NCI-H2081 (cell line): ENCODE measurements around the gene COL18A1.
"Not testable (repeated sequence)": the region's sequence is repeated elsewhere in the genome, so short reads cannot be mapped to it uniquely, and the experiment has no call there.

Experiments used
- DNase-seq, 2 experiments: peaks; one replicate each; lab custom pipeline; 2025; lab: John Stamatoyannopoulos, UW

The COL18A1 gene

DNA sequence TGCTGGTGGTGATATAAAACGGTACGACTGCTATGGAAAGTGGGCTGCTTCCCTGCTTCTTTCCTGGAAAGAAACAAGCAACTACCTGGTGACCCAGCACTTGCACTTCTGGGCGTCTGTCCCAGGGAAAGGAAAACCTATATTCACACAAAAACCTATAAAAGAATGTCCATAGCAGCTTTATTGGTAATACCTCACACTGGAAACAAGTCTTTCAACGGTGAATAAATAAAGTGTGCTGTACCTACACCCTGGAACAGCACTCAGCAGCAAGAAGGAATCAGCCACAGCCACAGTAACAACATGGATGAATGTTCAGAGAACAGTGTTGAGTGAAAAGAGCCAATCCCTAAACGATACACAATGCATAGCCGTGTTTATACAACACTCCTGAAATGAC, 117.4 kb downstream of the COL18A1 start:
- no peak for DNase-seq

- DNase-seq, result no peak
Measured at GRCh38 chr21:45522986-45523385, 118.0 kb downstream of the COL18A1 start.

DNA sequence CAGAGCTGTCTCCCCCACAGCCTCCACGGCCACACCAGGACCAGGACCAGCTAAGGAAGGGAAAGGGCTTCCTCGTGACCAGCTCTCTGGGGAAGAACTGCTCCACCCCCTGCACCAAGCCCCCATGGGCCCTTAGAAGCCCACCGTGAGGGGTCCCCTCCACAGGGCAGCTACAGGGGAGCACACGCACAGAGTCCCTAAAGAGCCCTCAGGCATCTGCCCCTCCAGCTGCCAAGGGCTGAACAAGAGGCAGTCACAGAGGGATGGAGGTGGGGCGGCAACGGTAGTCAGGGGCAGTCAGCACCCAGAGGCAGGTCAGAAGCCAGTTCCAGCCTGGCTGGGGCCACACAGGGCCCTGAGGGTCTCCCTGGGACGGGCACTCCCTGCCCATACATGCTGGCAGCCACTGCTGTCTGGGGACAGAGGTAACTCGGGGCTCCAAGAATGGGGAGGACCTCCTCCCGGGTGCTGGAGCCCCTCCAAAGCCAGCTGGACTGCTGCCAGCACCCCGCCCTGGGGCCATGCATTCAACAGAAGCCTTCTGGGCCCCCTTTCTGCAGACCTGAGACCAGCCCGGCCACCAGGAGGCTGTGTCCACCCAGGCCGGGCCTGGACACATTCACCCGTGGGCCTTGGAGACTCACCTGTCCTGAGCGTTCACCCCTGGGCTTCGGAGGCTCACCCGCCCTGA, 118.6 kb downstream of the COL18A1 start:
- DNase-seq, result no peak

GRCh38 chr21:45524756-45525152, 119.8 kb downstream of the COL18A1 start:
- DNase-seq, result no peak

- no peak for DNase-seq
Measured at GRCh38 chr21:45525153-45525909, 120.4 kb downstream of the COL18A1 start.

GRCh38 chr21:45525910-45526306, 120.9 kb downstream of the COL18A1 start:
- DNase-seq, result no peak

DNA sequence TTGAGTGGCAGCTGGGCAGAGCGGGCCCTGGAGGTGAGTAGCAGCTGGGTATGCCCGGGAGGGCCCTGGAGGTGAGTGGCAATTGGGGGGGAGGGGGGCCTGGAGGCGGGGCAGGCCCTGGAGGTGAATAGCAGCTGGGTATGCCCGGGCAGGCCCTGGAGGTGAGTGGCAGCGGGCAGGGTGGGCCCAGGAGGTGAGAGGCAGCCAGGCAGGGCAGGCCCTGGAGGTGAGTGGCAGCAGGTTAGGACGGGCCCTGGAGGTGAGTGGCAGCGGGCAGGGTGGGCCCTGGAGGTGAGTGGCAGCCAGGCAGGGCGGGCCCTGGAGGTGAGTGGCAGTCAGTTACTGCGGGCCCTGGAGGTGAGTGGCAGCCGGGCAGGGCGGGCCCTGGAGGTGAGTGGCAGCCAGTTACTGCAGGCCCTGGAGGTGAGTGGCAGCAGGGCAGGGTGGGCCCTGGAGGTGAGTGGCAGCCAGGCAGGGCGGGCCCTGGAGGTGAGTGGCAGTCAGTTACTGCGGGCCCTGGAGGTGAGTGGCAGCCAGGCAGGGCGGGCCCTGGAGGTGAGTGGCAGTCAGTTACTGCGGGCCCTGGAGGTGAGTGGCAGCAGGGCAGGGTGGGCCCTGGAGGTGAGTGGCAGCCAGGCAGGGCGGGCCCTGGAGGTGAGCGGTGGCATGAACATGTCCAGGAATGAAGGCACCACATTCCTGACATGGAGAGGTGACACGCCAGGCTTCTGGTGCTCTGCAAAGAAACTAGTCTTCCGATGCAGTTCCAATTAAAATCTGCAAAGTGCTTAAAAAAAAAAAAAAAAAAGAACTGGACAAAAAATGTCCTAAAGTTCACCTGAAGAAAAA, 122.4 kb downstream of the COL18A1 start:
- DNase-seq, result not testable (repeated sequence)

- DNase-seq, result no peak
Measured at GRCh38 chr21:45528028-45528705, 123.2 kb downstream of the COL18A1 start.

- DNase-seq, result no peak
Measured at GRCh38 chr21:45528981-45529784, 124.2 kb downstream of the COL18A1 start.

- DNase-seq, result no peak
Measured at GRCh38 chr21:45529785-45530422, 124.9 kb downstream of the COL18A1 start.

DNA sequence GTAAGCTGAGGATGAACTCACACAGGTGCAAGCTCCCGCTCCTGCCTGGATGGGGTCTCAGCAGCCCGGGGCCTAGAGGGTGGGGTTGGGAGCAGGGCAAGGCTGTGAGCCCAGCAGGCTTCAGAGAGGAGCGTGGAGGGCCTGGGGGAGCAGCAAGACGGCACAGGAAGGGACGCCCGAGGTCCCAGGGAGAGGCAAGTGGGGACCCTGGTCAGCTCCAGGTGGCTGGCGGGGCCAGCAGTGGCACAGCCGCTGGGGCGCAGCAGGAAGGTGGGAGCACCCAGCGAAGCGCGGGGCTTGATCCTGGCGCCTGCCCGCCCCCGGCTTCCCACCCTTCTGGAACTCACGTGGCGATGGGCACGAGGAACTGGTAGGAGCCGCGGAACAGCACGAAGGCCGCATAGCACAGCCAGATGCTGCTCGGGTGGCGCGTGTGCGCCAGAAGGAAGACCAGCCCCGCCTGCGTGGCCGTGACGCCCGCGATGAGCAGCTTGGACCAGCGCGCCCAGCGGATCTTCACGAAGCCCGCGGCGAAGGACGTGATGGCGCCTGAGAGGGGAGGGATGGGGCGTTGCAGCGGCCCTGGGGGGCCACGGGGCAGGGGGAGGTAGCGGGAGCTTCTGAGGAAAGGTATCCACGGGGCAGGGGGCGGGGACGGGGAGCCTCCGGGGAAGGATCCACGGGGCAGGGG, 125.6 kb downstream of the COL18A1 start:
- DNase-seq, result no peak

DNA sequence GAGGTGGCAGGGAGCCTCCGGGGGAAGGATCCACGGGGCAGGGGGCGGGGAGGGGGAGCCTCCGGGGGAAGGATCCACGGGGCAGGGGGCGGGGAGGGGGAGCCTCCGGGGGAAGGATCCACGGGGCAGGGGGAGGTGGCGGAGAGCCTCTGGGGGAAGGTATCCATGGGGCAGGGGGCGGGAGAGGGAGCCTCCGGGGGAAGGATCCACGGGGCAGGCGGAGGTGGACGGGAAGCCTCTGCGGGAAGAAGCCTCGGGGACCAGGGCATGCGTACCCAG, 126.1 kb downstream of the COL18A1 start:
- not testable (repeated sequence) for DNase-seq

DNA sequence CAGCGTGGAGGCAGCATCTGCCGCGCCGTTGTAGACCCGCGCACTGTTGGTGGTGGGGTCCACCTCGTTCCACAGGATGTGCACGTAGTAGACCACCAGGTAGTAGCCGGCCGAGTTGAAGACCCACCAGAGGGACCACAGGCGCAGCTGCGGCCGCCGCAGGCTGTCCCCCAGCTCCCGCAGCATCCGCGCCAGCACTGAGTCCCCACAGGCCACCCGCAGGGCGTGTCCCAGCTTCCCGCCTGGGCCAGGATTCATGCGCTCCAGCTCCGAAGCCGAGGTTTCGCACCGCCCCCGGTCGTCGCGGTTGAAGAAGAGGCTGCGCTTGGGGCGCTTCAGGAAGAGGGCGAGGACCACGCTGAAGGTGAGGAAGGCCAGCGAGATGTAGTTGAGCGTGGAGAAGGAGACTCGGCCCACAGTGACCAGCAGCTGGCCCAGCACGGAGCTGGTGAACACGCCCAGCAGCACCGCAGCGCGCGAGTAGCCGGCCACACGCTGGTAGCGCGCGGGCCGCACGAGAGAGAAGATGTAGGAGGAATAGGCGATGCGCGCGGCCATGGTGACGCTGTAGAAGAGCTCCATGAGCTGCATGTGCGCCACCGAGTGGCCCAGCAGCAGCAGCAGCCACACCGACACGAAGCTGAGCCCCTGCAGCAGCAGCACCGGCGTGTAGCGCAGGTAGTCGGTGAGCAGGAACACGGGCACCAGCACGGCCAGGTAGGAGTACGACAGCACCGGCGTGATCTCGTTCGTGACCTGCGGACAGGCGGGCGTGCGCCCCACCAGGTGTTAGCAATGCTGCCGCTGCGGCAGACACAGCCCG, 126.6 kb downstream of the COL18A1 start:
- no peak for DNase-seq

DNA sequence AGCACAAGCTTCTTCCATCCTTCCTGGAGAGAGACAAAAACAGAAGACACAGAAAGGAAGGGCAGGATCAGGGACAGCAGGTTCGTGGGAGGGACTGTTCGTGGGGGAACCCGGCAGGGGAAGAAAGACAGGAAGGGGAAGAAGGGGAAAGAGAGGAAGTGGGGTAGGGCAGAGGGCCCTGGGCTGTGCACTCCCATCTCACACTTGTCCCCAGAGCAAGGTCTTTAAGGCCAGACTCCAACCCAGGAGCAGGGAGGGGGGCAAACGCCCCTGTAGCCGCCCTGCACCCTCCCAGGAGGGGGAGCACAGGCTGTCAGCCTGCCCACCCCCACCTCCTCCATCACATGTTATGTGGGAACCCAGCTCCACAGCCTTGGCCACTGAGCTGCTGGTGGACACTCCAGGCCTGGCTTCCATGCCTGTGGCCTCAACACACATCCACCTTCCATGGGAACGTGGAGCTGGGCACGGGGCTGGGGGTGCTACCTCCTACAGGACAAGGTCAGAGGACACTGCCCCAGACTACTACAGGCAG, 127.9 kb downstream of the COL18A1 start:
- DNase-seq, result no peak

DNA sequence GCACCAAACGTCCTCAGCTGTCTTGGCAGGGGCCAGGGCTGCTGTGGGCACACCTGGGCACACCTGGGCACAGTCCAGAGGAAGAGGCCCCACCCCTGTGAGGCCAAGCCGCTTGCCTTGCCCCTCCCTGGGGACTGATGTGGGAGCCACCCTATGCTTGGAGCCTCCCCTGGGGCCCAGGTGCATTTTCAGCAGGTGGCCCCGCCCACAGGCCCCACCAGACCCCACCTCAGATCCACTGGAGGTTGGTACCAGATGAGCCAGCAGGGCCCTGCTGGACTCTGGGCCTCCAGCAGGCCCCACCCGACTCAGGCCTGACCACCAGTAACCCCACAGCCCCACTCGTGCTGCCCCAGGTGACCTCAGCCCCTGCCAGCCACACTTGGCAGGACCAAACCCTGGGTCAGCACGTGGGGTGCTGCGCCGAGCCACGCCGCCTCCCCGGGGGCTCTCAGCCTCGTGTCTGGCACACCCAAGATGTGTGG, 128.4 kb downstream of the COL18A1 start:
- no peak for DNase-seq

GRCh38 chr21:45533846-45534635, 129.1 kb downstream of the COL18A1 start:
- no peak for DNase-seq

DNA sequence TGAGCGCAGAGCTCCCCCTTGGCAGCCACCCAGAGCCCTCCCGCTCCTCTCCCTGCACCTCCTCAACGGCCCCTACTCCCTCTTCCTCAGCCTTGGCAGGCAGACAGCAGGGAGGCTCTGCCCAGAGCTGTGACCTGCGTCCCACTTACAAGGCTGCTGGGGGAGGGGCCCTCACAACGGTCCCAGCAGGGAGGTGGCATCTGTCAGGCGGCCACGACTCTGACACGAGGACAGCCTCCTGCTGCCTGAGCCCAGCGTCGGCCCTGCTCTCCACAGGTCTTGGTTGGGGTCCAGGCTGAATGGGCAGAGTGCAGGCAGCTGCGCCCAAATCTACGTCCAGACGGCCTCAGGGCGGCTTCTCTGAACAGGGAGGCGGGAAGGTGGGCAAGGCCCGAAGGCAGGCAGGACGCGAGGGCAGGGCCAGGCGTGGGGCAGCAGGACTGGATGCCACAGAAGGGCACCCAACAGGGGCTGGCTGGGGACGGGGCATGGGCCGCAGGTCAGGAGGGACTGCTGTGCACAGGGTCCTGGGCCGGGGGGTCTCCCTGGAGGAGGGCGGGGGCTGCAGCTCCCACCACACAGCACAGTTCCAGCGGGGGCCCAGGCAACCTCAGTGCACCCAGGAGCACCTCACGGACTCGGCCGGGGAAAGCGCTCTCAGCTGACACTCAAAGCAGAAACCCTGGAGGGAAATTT, 129.8 kb downstream of the COL18A1 start:
- no peak for DNase-seq
